SK-N-SH treated with all-trans-retinoic acid at 6 μM for 48 hours (cell line): Measurements from ENCODE around the gene SF3B5.

Experiments
- ARNTL ChIP-seq: fragments of 450-650 bp; formaldehyde crosslinking; IDR thresholded peaks from 2 replicates; pipeline ENCODE4 v1.5.0; 2020; ENCODE audit warnings: low read depth, mild to moderate bottlenecking, moderate library complexity, borderline replicate concordance
- CREB5 ChIP-seq: fragments of 250-450 bp; sonication (Bioruptor Pico); IDR thresholded peaks from 2 replicates; pipeline ENCODE4 v1.5.1; 2020; ENCODE audit warnings: low read depth, mild to moderate bottlenecking, moderate library complexity
- GLIS3 ChIP-seq: fragments of 250-450 bp; sonication (Bioruptor Pico); IDR thresholded peaks from 2 replicates; pipeline ENCODE4 v1.5.0; 2020; ENCODE audit warnings: mild to moderate bottlenecking, moderate library complexity
- OSR1 ChIP-seq: fragments of 250-450 bp; sonication (Bioruptor Pico); IDR thresholded peaks from 2 replicates; pipeline ENCODE4 v1.8.0; 2022; ENCODE audit warnings: moderate library complexity, mild to moderate bottlenecking, inconsistent platforms
- PATZ1 ChIP-seq: fragments of 250-450 bp; sonication (Bioruptor Pico); IDR thresholded peaks from 2 replicates; pipeline ENCODE4 v1.8.0; 2020; ENCODE audit warnings: mild to moderate bottlenecking, moderate library complexity, borderline replicate concordance
- PPARA ChIP-seq: fragments of 250-450 bp; sonication (Bioruptor Pico); IDR thresholded peaks from 2 replicates; pipeline ENCODE4 v1.5.0; 2020; ENCODE audit warnings: mild to moderate bottlenecking, borderline replicate concordance
- RARB ChIP-seq: fragments of 250-450 bp; sonication (Bioruptor Pico); IDR thresholded peaks from 2 replicates; pipeline ENCODE4 v1.8.0; 2021; ENCODE audit warnings: mild to moderate bottlenecking, moderate library complexity
- SNAI2 ChIP-seq: fragments of 250-450 bp; sonication (Bioruptor Pico); IDR thresholded peaks from 2 replicates; pipeline ENCODE4 v1.5.0; 2020; ENCODE audit warnings: mild to moderate bottlenecking, moderate library complexity
- TCF4 ChIP-seq: fragments of 250-450 bp; sonication (Bioruptor Pico); IDR thresholded peaks from 2 replicates; pipeline ENCODE4 v1.8.0; 2021; ENCODE audit warnings: mild to moderate bottlenecking, moderate library complexity, borderline replicate concordance
- ZFP3 ChIP-seq: fragments of 250-450 bp; sonication (Bioruptor Pico); IDR thresholded peaks from 2 replicates; pipeline ENCODE4 v1.5.0; 2020; ENCODE audit warnings: mild to moderate bottlenecking, moderate library complexity
- ZFP30 ChIP-seq: fragments of 450-650 bp; formaldehyde crosslinking; IDR thresholded peaks from 2 replicates; pipeline ENCODE4 v1.5.0; 2022; ENCODE audit warnings: mild to moderate bottlenecking, moderate library complexity
- ZNF8 ChIP-seq: fragments of 450-650 bp; formaldehyde crosslinking; IDR thresholded peaks from 2 replicates; pipeline ENCODE4 v1.5.0; 2020; ENCODE audit warnings: mild to moderate bottlenecking, moderate library complexity

GRCh38 chr6:144131248-144131709 lies 35.9 kb upstream of the SF3B5 start:
- TF ChIP-seq PPARA (CRISPR knock-in tag) (no peak), ZFP30 (CRISPR knock-in tag) (no peak), CREB5 (no peak), SNAI2 (CRISPR knock-in tag) (no peak), TCF4 (no peak), ZNF8 (no peak), ZFP3 (CRISPR knock-in tag) (no peak), PATZ1 (CRISPR knock-in tag) (no peak), GLIS3 (CRISPR knock-in tag) (no peak), OSR1 (CRISPR knock-in tag) (no peak), ARNTL (CRISPR knock-in tag) (no peak), RARB (no peak)
